ENCODE measurements around the gene PHYKPL. TPM values are rescaled to one million over a fixed set of nuclear protein-coding genes. Genes with fewer than 3 reads are reported as not detected.
A peak's percentile ranks its signal among the peaks of the same experiment; 100 is the strongest.
"Not testable (repeated sequence)": the region's sequence is repeated elsewhere in the genome, so short reads cannot be mapped to it uniquely, and the experiment has no call there.

PHYKPL gene
- total and polyA plus RNA-seq, 11 donors, result 21.3 to 56.2 (median 38.6) TPM

DNA sequence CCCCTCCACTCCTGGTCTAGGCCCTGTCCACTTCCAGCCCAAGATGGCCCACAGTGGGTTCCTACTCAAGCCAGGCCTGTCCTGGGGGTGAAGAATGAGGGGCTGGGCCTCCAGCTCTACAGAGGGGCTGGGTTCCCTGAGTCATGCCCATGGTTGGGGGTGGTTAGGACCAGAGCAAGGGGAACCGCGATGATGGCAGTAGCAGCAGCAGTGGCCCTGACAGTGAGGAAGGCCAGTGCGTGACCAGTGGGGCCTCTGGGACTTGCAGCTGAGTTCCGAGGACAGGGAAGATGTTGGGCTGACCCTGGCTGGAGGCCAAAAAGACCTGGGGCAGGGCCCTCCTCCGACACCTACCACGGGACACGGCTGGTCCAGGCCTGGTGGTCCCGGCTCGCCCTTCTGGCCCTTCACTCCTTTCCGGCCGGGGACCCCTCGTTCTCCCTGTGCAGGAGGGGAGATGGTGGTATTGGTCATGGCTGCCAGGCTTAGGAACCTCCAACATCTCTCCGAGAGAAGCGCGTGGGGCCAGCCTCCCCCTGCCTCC, 9.2 kb upstream of the PHYKPL start:
- no peak for TF ChIP-seq CTCF (IDR thresholded peaks at IDR 0.05)
- no peak for TF ChIP-seq POLR2A (IDR thresholded peaks at IDR 0.05)
- Histone ChIP-seq H3K27me3 (no peaks in the 10 kb centered on the region), H3K4me3 (no peak overlapping the region), H3K27ac (peak overlapping the region in 5 of 12 donors; percentile 34 to 92 (median 56)), H3K4me1 (peaks cover 3 to 61% (median 32%) of the 10 kb centered on the region in 12 donors), H3K36me3 (no peaks in the 10 kb centered on the region), H3K9me3 (no peaks in the 10 kb centered on the region)
- WGBS, 4 donors, result 79 to 84% (median 82%) methylated on average over 11 to 15 of the region's 15 CpGs
- DNase-seq (no peak), ATAC-seq (peak in 2 of 4 donors; percentile 1 to 7)
- intact Hi-C loops (cut with DNase I), result no loop called here

- ATAC-seq (peak in 3 of 4 donors; percentile 16 to 56 (median 30)), DNase-seq (peak in 1 of 5 donors; percentile 61)
- no peaks in the 10 kb centered on the region for H3K27me3 ChIP-seq
Observed at GRCh38 chr5:178241231-178241663, 8.6 kb upstream of the PHYKPL start.

GRCh38 chr5:178240766-178241165, 8.2 kb upstream of the PHYKPL start:
- ATAC-seq, result no peak
- H3K9me3 ChIP-seq, result no peaks in the 10 kb centered on the region
- no peak for DNase-seq
- intact Hi-C loops (cut with DNase I), result no loop called here
- H3K36me3 ChIP-seq, result no peaks in the 10 kb centered on the region
- H3K4me1 ChIP-seq, result peaks cover 3 to 71% (median 40%) of the 10 kb centered on the region in 12 donors
- WGBS, 4 donors, result 63 to 86% (median 68%) methylated on average over 9 of the region's 9 CpGs
- H3K4me3 ChIP-seq, result peak overlapping the region in 1 of 12 donors; percentile 12
- H3K27me3 ChIP-seq, result no peaks in the 10 kb centered on the region
- H3K27ac ChIP-seq, result peak overlapping the region in 7 of 12 donors; percentile 24 to 92 (median 56)
- TF ChIP-seq POLR2A (IDR thresholded peaks at IDR 0.05) (no peak), CTCF (IDR thresholded peaks at IDR 0.05) (no peak)

More at GRCh38 chr5:178241231-178241663, 8.6 kb upstream of the PHYKPL start:
- no peak for TF ChIP-seq POLR2A (IDR thresholded peaks at IDR 0.05)
- H3K4me3 ChIP-seq, result no peak overlapping the region
- H3K9me3 ChIP-seq, result no peaks in the 10 kb centered on the region
- intact Hi-C loops (cut with DNase I), result no loop called here
- H3K4me1 ChIP-seq, result peaks cover 3 to 66% (median 37%) of the 10 kb centered on the region in 12 donors
- H3K36me3 ChIP-seq, result no peaks in the 10 kb centered on the region
- 53 to 70% (median 67%) methylated on average over 6 to 8 of the region's 8 CpGs for WGBS, 4 donors
- peak overlapping the region in 6 of 12 donors; percentile 11 to 92 (median 55) for H3K27ac ChIP-seq

- Histone ChIP-seq H3K9me3 (no peaks in the 10 kb centered on the region), H3K27me3 (no peaks in the 10 kb centered on the region), H3K4me3 (peak overlapping the region in 1 of 12 donors; percentile 12), H3K36me3 (no peaks in the 10 kb centered on the region), H3K27ac (peak overlapping the region in 9 of 12 donors; percentile 24 to 92 (median 56)), H3K4me1 (peaks cover 3 to 75% (median 41%) of the 10 kb centered on the region in 12 donors)
- 80 to 91% (median 87%) methylated on average over 12 to 19 of the region's 19 CpGs for WGBS, 4 donors
- TF ChIP-seq POLR2A (IDR thresholded peaks at IDR 0.05) (no peak), CTCF (IDR thresholded peaks at IDR 0.05) (no peak)
- DNase-seq (no peak), ATAC-seq (no peak)
- intact Hi-C loops (cut with DNase I), result no loop called here
Observed at GRCh38 chr5:178240341-178240741, 7.7 kb upstream of the PHYKPL start.

DNA sequence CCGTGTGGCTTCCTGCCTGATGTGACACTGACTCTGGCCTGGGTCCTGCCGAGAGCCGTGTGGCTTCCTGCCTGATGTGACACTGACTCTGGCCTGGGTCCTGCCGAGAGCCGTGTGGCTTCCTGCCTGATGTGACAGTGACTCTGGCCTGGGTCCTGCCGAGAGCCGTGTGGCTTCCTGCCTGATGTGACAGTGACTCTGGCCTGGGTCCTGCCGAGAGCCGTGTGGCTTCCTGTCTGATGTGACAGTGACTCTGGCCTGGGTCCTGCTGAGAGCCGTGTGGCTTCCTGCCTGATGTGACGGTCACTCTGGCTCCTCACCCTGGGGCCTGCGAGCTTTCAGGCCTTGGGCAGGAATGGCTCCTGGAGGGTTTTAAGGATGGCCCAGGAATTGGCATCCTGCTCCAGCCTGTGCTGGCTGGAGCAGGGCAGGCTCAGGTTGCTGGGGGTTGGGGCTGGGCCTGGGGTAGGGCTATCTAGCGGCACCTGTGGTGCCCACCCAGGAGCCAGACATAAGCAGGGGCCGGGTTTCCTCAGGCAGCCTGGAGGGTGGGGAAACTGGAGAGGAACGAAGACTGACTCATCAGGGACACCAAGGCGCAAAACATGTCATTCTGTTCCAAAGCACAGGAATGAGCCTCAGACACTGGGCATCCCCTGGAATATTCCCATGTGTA, 7.2 kb upstream of the PHYKPL start:
- H3K27me3 ChIP-seq, H3K36me3 ChIP-seq, ATAC-seq, H3K9me3 ChIP-seq, H3K4me3 ChIP-seq: not testable (repeated sequence)
- DNase-seq, result peak in 1 of 5 donors; percentile 32
- Histone ChIP-seq H3K4me1 (peaks cover 3 to 81% (median 43%) of the 10 kb centered on the region in 12 donors), H3K27ac (peak overlapping the region in 9 of 12 donors; percentile 40 to 92 (median 68))
- 22 to 36% (median 32%) methylated on average over 9 to 15 of the region's 16 CpGs for WGBS, 4 donors
- intact Hi-C loops (cut with DNase I), result loop anchor here in 1 of 10 donors (5.0 to 10.0 kb wide), 2 partner anchors 308 to 495 kb away; partner anchors contain the start of gene ZNF354A
